Naive thymus-derived CD8-positive, alpha-beta T cell (primary cell): Measurements from ENCODE around the gene CAVIN3. TPM values are rescaled to one million over a fixed set of nuclear protein-coding genes. Genes with fewer than 3 reads are reported as not detected.

Experiments used
- ATAC-seq, 2 donors: fragments of 150-1000 bp; cut with Tn5 transposase in 1 of 2; sonication (Bioruptor Pico), chemical (Tn5 transposase) in 1 of 2; 1 replicate in 1 of 2; 2 replicates in 1 of 2; pipeline ENCODE4 v1.10.0; 2021; ENCODE audit warnings: mild to moderate bottlenecking in 2 of 2, moderate library complexity in 2 of 2
- POLR2A ChIA-PET: fragments of 350-600 bp; sonication (Branson Sonifier 250); formaldehyde crosslinking; loops from one replicate; lab custom pipeline; 2021; ENCODE audit warnings: antibody characterized with exemption; lab: Charles Lee
- DNase-seq, 10 donors: peaks; one replicate each; pipeline versions ENCODE4 v3.0.0 to v3.0.0-alpha.2; 2020 to 2022
- H3K27ac Mint-ChIP-seq, 10 donors: one replicate each; pipeline ENCODE4 v1.8.0; 2020 to 2022; ENCODE audit warnings: mild to moderate bottlenecking in 10 of 10, mixed read lengths in 10 of 10, moderate library complexity in 4 of 10, inconsistent platforms in 1 of 10
- H3K27me3 Mint-ChIP-seq, 5 donors: one replicate each; pipeline ENCODE4 v1.8.0; 2021 to 2022; ENCODE audit warnings: mixed read lengths in 5 of 5
- H3K36me3 Mint-ChIP-seq, 3 donors: one replicate each; pipeline ENCODE4 v1.8.0; 2020 to 2022; ENCODE audit warnings: mixed read lengths in 3 of 3, mild to moderate bottlenecking in 2 of 3, inconsistent platforms in 1 of 3
- H3K4me1 Mint-ChIP-seq, 4 donors: one replicate each; pipeline ENCODE4 v1.8.0; 2021 to 2022; ENCODE audit warnings: mixed read lengths in 4 of 4
- H3K4me3 Mint-ChIP-seq, 10 donors: one replicate each; pipeline ENCODE4 v1.8.0; 2020 to 2022; ENCODE audit warnings: mild to moderate bottlenecking in 10 of 10, mixed read lengths in 10 of 10, moderate library complexity in 6 of 10, inconsistent platforms in 1 of 10
- H3K9me3 Mint-ChIP-seq, 9 donors: one replicate each; pipeline ENCODE4 v1.8.0; 2020 to 2022; ENCODE audit warnings: mixed read lengths in 9 of 9, mild to moderate bottlenecking in 3 of 9, inconsistent platforms in 1 of 9, moderate library complexity in 1 of 9
- polyA plus RNA-seq, 3 donors: library from polyadenylated mRNA; unstranded; fragments of 300-500 nt; fragmentation: Illumina TruSeq; gene quantifications; one replicate each; pipeline ENCODE4 v1.2.3, GENCODE V29; 2021
- total RNA-seq, 8 experiments: library from RNA in 2 of 8; stranded (reverse) in 2 of 8; gene quantifications; one replicate each; pipeline ENCODE4 v1.2.3 and lab custom pipeline; 2021 to 2026

CAVIN3 gene
- total and polyA plus RNA-seq, 5 experiments from 2014 or later: not detected

DNA sequence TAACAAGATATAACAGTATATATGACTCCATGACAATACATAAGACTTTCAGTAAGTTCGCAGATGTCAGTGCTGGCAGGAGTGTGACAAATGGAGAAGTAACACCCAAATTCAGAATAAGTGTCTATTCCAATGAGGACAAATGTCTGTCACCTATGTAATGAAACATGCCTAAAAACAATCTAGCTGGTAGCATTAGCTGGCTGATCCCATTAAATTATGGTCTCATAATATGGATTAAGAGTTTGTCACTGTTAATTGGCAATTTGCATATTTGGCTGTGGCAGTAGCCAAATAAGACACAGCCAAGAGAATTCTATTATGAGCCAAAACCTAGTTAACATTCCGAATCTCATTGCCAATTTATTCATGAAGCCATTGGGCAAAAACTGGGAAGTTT, 30.2 kb upstream of the CAVIN3 start:
- H3K4me3 Mint-ChIP-seq: no peak overlapping the region
- peaks cover 0 to 5% (median 3%) of the 10 kb centered on the region in 5 donors for H3K27me3 Mint-ChIP-seq
- H3K9me3 Mint-ChIP-seq: no peaks in the 10 kb centered on the region
- no peak overlapping the region for H3K27ac Mint-ChIP-seq
- H3K4me1 Mint-ChIP-seq: peaks cover 0 to 2% (median 0%) of the 10 kb centered on the region in 4 donors
- no peak for ATAC-seq
- DNase-seq: no peak
- H3K36me3 Mint-ChIP-seq: no peaks in the 10 kb centered on the region
- POLR2A ChIA-PET: no interaction called here

DNA sequence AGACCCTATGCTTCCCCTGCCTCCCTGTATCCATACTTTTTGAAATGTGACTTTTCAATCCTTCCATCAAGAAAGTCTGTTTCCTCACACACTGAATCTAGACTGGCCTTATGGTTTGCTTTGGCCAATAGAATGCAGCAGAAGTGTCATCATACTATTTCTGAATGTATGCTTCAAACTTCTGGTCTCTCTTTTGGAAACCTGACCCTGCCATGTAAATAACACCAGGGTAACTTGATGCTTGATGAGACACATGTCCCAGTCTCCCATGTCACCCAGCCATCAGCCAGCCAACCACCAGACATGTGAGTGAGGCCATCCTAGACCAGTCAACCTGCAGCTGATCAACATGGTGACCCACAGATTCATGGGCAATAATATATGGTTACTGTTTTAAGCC, 29.7 kb upstream of the CAVIN3 start:
- Mint-ChIP-seq H3K27ac (no peak overlapping the region), H3K27me3 (peaks cover 0 to 7% (median 5%) of the 10 kb centered on the region in 5 donors), H3K4me1 (peaks cover 0 to 2% (median 0%) of the 10 kb centered on the region in 4 donors), H3K9me3 (no peaks in the 10 kb centered on the region), H3K36me3 (no peaks in the 10 kb centered on the region), H3K4me3 (no peak overlapping the region)
- DNase-seq: no peak
- ATAC-seq: no peak
- POLR2A ChIA-PET: no interaction called here

DNA sequence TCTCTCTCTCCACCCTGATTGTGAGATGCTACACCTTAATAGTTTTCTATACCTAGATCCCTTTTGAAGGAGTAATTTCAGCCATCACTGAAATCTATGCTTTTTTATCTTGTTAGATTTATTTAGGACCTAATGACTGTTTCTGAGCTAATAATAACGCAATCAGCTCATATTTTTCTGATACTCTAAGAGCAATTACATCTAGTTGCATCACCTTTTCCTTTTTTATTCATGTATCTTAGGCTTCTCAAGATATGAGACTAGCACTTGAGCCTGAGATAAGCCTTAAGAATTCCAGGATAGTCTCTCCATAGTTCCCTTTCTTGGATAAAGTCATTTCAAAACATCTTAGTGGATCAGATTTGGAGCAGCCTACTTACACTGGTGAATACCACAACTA, 25.1 kb upstream of the CAVIN3 start:
- H3K27me3 Mint-ChIP-seq: peaks cover 0 to 12% (median 6%) of the 10 kb centered on the region in 5 donors
- POLR2A ChIA-PET: no interaction called here
- no peaks in the 10 kb centered on the region for H3K4me1 Mint-ChIP-seq
- no peaks in the 10 kb centered on the region for H3K9me3 Mint-ChIP-seq
- H3K4me3 Mint-ChIP-seq: no peak overlapping the region
- DNase-seq (no peak), ATAC-seq (no peak)
- H3K27ac Mint-ChIP-seq: no peak overlapping the region
- H3K36me3 Mint-ChIP-seq: no peaks in the 10 kb centered on the region

DNA sequence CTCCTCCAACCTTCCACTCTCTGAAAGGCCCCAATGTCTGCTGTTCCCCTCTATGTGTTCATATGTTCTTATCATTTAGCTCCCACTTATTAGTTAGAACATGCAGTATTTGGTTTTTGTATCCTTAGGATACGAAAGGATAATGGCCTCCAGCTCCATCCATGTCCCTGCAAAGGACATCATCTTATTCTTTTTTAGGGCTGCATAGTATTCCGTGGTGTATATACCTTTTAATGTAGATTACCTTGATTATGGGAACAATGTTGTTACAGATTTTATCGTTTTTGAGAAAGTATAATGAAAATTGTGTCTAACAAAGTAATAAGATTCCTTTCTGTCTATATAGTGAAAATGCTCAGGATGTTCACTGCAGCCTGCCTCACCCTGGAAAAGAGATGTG, 16.0 kb upstream of the CAVIN3 start:
- no peak overlapping the region for H3K27ac Mint-ChIP-seq
- H3K36me3 Mint-ChIP-seq: no peaks in the 10 kb centered on the region
- H3K4me1 Mint-ChIP-seq: no peaks in the 10 kb centered on the region
- ATAC-seq: no peak
- no peak for DNase-seq
- no peak overlapping the region for H3K4me3 Mint-ChIP-seq
- POLR2A ChIA-PET: no interaction called here
- H3K9me3 Mint-ChIP-seq: no peaks in the 10 kb centered on the region
- peaks cover 0 to 32% (median 11%) of the 10 kb centered on the region in 5 donors for H3K27me3 Mint-ChIP-seq

DNA sequence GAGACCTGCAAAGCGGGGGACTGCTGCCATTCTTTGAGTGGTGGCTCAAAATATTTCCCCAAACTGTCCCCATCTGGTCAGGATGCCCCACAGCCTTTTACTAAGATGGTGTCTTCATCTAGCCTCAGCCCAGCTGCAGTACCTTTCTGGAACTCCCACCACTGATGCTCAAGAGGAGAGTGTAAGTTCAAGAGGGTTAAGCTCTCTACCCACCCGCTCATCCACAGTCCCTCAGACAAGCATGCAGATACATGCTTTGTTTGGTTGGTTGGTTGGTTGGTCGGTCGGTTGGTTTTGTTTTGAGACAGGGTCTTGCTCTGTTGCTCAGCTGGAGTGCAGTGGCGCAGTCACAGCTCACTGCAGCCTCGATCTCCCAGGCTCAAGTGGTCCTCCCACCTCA, 14.5 kb upstream of the CAVIN3 start:
- no peaks in the 10 kb centered on the region for H3K36me3 Mint-ChIP-seq
- no peak overlapping the region for H3K4me3 Mint-ChIP-seq
- H3K4me1 Mint-ChIP-seq: no peaks in the 10 kb centered on the region
- POLR2A ChIA-PET: no interaction called here
- ATAC-seq (no peak), DNase-seq (no peak)
- H3K27me3 Mint-ChIP-seq: peaks cover 0 to 35% (median 8%) of the 10 kb centered on the region in 5 donors
- no peak overlapping the region for H3K27ac Mint-ChIP-seq
- no peaks in the 10 kb centered on the region for H3K9me3 Mint-ChIP-seq

DNA sequence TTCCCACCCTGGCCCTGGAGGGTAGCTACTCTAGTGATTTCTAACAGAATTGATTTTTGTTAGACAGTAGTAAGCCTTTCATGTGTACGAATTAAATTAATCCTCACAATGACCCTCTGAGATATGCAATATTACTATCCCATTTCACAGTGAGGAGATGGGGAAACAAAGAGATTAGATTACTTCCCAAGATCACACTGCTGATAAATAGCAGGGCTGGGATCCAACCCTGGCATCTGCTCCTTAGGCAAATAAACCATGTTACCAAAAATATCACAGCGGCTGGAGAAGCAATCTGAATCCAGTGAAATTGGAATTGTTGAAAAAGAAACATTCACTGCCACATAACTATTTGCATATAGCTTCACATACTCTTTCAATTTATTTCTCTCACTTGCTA, 12.8 kb upstream of the CAVIN3 start:
- Mint-ChIP-seq H3K9me3 (no peaks in the 10 kb centered on the region), H3K27me3 (peaks cover 3 to 29% (median 7%) of the 10 kb centered on the region in 5 donors), H3K4me1 (no peaks in the 10 kb centered on the region), H3K36me3 (no peaks in the 10 kb centered on the region), H3K4me3 (no peak overlapping the region), H3K27ac (no peak overlapping the region)
- POLR2A ChIA-PET: no interaction called here
- DNase-seq: no peak
- no peak for ATAC-seq

DNA sequence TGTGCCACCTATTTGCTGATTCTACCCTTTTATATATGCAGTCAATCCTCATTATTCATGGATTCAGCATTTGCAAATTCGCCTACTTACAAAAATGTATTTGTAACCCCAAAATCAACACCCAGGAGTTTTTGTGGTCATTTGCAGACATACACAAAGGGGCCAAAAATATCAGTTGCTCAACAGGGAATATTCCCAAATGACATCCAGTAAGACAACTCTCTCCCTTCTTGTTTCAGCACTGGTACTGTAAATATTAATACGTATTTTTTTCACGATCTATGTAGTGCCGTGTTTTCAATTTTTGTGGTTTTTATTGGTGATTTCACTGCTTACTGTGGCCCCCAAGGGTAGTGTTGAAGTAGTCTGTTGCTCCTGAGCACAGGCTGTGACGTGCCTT, 11.8 kb upstream of the CAVIN3 start:
- no peaks in the 10 kb centered on the region for H3K9me3 Mint-ChIP-seq
- no peaks in the 10 kb centered on the region for H3K4me1 Mint-ChIP-seq
- H3K4me3 Mint-ChIP-seq: no peak overlapping the region
- no peak overlapping the region for H3K27ac Mint-ChIP-seq
- no peaks in the 10 kb centered on the region for H3K36me3 Mint-ChIP-seq
- no peak for ATAC-seq
- peaks cover 6 to 39% (median 11%) of the 10 kb centered on the region in 5 donors for H3K27me3 Mint-ChIP-seq
- no peak for DNase-seq
- POLR2A ChIA-PET: no interaction called here

DNA sequence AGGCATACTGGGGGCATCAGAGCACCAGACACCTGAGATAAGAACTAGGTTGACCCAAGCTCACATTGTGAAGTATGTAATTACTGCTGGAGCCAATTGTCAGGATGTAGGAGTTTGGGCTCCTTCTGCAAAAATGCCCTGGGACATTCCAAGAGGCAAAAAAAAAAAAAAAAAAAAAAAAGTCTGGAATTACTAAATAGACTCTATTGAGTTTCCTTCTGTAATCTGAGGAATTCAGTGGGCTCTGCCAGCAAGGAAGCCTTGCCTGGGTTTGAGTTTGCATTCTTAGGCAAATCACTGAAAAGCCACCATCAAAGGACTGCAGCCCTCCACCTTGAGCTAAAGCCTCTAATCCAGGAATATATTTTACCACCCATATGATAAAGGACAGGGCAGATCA, 8.0 kb upstream of the CAVIN3 start:
- ATAC-seq (no peak), DNase-seq (no peak)
- no peaks in the 10 kb centered on the region for H3K4me1 Mint-ChIP-seq
- H3K27me3 Mint-ChIP-seq: peaks cover 5 to 41% (median 16%) of the 10 kb centered on the region in 5 donors
- peak overlapping the region in 1 of 10 donors; percentile 85 for H3K27ac Mint-ChIP-seq
- H3K4me3 Mint-ChIP-seq: no peak overlapping the region
- no peaks in the 10 kb centered on the region for H3K9me3 Mint-ChIP-seq
- no peaks in the 10 kb centered on the region for H3K36me3 Mint-ChIP-seq
- POLR2A ChIA-PET: interaction anchor here (0.7 kb wide), 1 partner anchor 81 kb away, joined by 7 read pairs; no protein-coding TSS in a partner anchor

DNA sequence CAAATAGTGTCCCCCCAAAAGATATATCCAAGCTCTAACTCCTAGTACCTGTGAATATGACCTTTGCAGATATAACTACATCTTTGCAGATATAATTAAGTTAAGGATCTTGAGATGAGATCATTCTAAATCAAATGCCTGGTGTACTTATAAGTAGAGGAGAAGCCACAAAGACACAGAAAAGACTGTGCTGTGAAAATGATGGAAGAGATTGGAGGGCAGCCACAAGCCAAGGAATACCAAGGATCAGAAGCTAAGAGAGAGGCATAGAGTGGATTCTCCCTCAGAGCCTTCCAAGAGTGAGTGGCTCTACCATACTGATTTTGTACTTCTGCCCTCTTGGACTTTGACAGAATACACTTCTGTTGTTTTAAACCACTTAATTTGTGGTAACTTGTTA, 7.5 kb upstream of the CAVIN3 start:
- no peak for DNase-seq
- Mint-ChIP-seq H3K9me3 (no peaks in the 10 kb centered on the region), H3K27ac (no peak overlapping the region), H3K27me3 (peaks cover 5 to 40% (median 15%) of the 10 kb centered on the region in 5 donors), H3K4me1 (no peaks in the 10 kb centered on the region), H3K4me3 (no peak overlapping the region), H3K36me3 (no peaks in the 10 kb centered on the region)
- POLR2A ChIA-PET: no interaction called here
- ATAC-seq: no peak

DNA sequence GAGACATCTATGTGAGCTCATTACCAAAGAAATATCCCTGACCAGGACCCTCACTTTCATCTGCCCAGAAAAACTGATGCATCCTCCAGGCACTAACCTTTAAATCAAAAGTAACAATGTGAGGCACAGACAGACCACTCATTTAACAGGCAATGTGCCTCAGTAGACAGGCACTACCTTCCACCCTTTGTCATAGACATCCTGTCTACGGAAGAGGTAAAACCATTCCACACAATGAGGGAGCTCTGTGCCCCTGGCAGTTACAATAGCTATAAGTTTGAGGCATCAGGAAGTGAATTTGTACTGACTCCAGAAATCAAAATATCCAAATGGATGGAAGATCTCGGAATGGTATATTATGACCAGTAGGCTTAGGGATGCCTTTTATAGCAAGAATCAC, 6.7 kb upstream of the CAVIN3 start:
- POLR2A ChIA-PET: no interaction called here
- no peak overlapping the region for H3K4me3 Mint-ChIP-seq
- DNase-seq: no peak
- no peaks in the 10 kb centered on the region for H3K9me3 Mint-ChIP-seq
- H3K27me3 Mint-ChIP-seq: peaks cover 8 to 40% (median 19%) of the 10 kb centered on the region in 5 donors
- no peaks in the 10 kb centered on the region for H3K36me3 Mint-ChIP-seq
- no peak overlapping the region for H3K27ac Mint-ChIP-seq
- ATAC-seq: no peak
- no peaks in the 10 kb centered on the region for H3K4me1 Mint-ChIP-seq

DNA sequence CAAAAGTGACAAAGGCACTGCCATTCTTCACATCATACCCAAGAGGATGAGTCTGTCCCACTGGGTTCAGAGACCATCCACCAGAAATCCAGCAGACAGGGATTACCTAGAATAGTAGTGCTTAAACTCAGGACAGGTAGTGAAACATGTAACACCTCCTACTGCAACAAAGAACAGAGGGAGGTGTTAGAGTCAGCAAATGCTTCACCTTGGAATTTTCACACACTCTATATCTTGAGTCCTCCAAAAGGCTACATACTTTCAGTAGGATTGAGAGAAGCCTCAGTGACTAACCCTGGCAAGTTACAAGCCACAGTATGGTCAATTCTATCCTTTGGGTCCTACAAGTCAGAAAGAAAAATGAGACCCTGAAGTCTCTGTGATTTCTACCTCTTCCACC, 6.0 kb upstream of the CAVIN3 start:
- H3K36me3 Mint-ChIP-seq: no peaks in the 10 kb centered on the region
- POLR2A ChIA-PET: no interaction called here
- DNase-seq (no peak), ATAC-seq (no peak)
- H3K4me1 Mint-ChIP-seq: no peaks in the 10 kb centered on the region
- no peak overlapping the region for H3K27ac Mint-ChIP-seq
- no peak overlapping the region for H3K4me3 Mint-ChIP-seq
- no peaks in the 10 kb centered on the region for H3K9me3 Mint-ChIP-seq
- H3K27me3 Mint-ChIP-seq: peaks cover 15 to 44% (median 25%) of the 10 kb centered on the region in 5 donors

DNA sequence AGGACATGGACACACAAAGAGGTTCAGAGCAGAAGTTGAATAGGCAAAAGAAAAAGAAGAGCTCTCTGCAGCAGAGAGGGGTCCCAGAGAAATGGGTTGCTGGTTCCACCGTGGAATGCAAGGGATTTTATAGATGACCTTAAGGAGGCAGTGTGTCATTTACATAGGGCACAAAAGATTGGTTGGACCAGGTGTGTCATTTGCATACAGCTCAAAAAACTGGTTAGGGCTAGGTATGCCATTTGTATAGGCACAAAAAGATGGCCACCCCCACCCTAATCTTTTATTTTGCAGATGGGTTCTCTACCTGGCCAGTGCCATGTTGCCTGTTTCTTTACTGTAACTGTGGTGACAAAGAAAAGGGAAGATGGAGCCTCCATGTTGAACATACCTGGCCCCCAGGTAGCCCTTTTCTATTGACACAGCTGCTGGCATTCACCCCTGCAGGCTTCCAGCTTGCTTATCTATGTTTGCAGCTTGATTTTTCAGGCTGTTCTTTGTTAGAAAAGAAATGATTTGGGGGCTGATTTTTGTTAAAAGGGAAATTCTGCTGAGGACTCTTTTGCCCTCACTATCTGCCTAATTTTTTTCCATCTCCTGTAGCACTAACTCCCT, 3.1 kb upstream of the CAVIN3 start:
- Mint-ChIP-seq H3K4me3 (no peak overlapping the region), H3K36me3 (no peaks in the 10 kb centered on the region), H3K9me3 (no peaks in the 10 kb centered on the region), H3K4me1 (peaks cover 2 to 9% (median 8%) of the 10 kb centered on the region in 4 donors), H3K27ac (no peak overlapping the region), H3K27me3 (peaks cover 20 to 62% (median 41%) of the 10 kb centered on the region in 5 donors)
- DNase-seq (no peak), ATAC-seq (no peak)
- POLR2A ChIA-PET: no interaction called here

DNA sequence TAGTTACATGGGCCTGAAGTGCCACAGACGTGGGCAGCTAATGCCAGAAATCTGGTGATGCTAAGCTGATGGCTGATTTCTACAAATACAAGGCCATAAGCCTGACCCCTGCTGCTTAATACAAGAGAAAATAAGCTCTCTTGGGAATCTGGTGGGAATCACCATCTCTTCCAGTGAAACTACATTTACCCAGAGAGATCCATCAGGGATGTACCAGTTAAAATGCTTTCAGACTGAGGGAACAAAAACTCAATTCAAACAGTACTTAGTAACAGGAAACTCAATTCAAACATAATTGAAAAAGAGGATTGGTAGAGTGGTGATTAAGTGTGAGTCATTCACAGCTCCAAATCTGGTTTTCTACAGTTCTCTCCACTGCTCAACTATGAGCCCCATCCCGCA, 1.7 kb upstream of the CAVIN3 start:
- H3K36me3 Mint-ChIP-seq: no peaks in the 10 kb centered on the region
- H3K9me3 Mint-ChIP-seq: no peaks in the 10 kb centered on the region
- POLR2A ChIA-PET: interaction anchor here (0.7 kb wide), 1 partner anchor 290 kb away, joined by 4 read pairs; no protein-coding TSS in a partner anchor
- H3K4me3 Mint-ChIP-seq: peak overlapping the region in 1 of 10 donors; percentile 0
- DNase-seq: no peak
- peaks cover 2 to 9% (median 8%) of the 10 kb centered on the region in 4 donors for H3K4me1 Mint-ChIP-seq
- H3K27ac Mint-ChIP-seq: no peak overlapping the region
- ATAC-seq: no peak
- H3K27me3 Mint-ChIP-seq: peaks cover 23 to 64% (median 46%) of the 10 kb centered on the region in 5 donors

DNA sequence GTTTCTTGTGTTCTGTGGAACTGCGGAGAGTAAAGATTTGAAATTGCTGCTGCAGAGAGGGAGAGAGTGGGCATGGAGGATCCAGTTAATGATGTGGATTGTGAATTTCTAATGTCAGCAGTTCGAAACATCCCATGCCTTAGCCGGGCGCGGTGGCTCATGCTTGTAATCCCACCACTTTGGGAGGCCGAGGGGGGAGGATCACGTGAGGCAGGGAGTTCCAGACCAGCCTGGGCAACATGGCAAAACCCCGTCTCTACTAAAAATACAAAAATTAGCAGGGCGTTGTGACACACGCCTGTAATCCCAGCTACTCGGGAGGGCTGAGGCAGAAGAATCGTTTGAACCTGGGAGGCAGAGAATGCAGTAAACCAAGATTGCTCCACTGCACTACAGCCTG, 1.1 kb upstream of the CAVIN3 start:
- peaks cover 25 to 64% (median 50%) of the 10 kb centered on the region in 5 donors for H3K27me3 Mint-ChIP-seq
- no peaks in the 10 kb centered on the region for H3K9me3 Mint-ChIP-seq
- peak overlapping the region in 3 of 10 donors; percentile 19 to 65 (median 51) for H3K4me3 Mint-ChIP-seq
- no peak overlapping the region for H3K27ac Mint-ChIP-seq
- no peaks in the 10 kb centered on the region for H3K36me3 Mint-ChIP-seq
- POLR2A ChIA-PET: no interaction called here
- ATAC-seq (no peak), DNase-seq (no peak)
- peaks cover 2 to 9% (median 8%) of the 10 kb centered on the region in 4 donors for H3K4me1 Mint-ChIP-seq
